Tibial nerve (tissue), 3 donors: Measurements from ENCODE around the gene EPN3.

Experiments used
- CTCF ChIP-seq, 5 experiments: fragments of 200-600 bp in 3 of 5; fragments of 450-650 bp in 2 of 5; sonication (generic) in 3 of 5; IDR thresholded peaks; one replicate each; pipeline ENCODE4 v1.5.1; 2016 to 2019; ENCODE audit warnings: antibody characterized with exemption in 5 of 5, mild to moderate bottlenecking in 3 of 5, moderate library complexity in 2 of 5
- POLR2A ChIP-seq, 2 donors: fragments of 450-650 bp; IDR thresholded peaks; one replicate each; pipeline ENCODE4 v1.6.1; 2017; ENCODE audit warnings: antibody characterized with exemption in 2 of 2, mild to moderate bottlenecking in 2 of 2, moderate library complexity in 2 of 2

DNA sequence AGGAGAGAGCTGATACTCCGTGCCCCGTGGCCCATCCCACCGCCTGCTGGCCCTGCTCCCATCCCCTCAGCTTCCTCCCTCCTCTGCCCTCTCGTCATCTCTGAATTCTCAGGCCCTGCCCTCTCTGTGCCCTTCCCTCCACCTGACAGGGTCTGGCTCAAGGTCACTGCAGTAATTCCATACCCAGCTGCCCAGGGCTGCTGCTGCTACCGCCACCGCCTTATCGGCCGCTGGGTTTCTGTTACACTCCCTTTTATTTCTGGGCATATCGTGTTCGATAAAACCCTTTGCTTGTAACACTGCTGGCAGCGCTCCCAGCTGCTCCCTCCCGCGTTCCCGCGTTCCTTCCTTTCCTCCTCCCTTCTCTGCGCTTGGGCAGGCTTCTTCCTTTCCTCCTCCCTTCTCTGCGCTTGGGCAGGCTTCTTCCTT lies 1.2 kb downstream of the EPN3 start:
- TF ChIP-seq CTCF (IDR thresholded peaks at IDR 0.05): no peak
- TF ChIP-seq POLR2A (IDR thresholded peaks at IDR 0.05): no peak
